ENCODE data around the gene NMT2.

The NMT2 gene

GRCh38 chr10:15141136-15142054 lies 27.1 kb downstream of the NMT2 start:
- DNase-seq (ENCODE audit: low read depth): no peak

DNA sequence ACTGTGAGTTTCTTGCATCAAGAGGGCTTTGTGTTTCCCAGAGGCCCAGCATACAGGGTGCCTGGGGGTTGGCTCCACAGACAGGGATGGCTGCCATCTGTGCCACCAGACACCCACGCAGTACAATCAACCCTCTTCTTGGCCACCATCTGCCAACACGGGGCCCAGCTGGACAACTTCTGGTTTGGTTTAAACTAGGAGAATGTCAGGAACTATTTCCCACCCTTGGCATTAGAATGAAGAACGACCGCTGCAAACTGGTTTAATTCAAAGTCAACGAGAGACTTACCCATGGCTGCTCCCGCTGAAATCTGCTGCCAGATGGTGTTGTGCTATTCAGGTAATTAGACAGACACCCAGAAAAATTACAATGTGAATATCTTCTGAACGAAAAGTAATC lies 27.8 kb downstream of the NMT2 start:
- DNase-seq (ENCODE audit: low read depth): no peak

- no peak for DNase-seq (ENCODE audit: low read depth)
Observed at GRCh38 chr10:15137636-15138035, 30.9 kb downstream of the NMT2 start.

DNA sequence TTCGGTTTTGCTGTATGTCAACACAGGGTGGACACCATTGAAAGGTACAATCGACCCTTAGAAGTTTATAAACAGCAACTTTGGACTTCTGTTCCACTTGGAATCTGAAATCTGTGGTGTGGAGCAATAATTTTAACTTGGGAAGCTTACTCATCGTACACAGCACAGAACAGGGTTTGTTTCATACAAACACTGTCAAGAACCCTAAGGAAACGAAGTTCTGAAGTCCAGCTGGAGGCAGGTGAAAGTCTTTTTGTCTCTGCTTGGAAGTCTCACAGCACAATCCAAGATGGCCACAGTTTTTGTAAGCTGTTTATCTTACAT lies 31.5 kb downstream of the NMT2 start:
- no peak for DNase-seq (ENCODE audit: low read depth)

- DNase-seq (ENCODE audit: low read depth): no peak
Observed at GRCh38 chr10:15136129-15137035, 32.1 kb downstream of the NMT2 start.

DNA sequence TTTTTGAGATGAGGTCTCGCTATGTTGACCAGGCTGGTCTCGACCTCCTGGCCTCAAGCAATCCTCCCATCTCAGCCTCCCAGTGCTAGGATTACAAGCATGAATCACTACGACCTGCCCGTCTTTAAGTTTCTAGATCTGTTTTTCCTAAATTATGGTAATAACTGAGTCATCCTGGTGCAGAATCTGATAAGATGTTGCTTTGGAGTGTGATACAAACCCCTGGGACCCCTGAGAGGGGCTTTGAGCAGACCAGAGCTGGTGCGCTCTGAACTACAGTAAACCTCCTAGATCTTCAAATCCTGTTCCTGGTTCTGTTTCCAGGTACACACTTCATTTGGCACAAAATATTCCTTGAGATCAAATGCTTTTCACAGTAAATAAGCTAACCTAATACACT lies 37.2 kb downstream of the NMT2 start:
- no peak for DNase-seq (ENCODE audit: low read depth)

GRCh38 chr10:15124908-15125307 lies 43.6 kb downstream of the NMT2 start:
- DNase-seq (ENCODE audit: low read depth): no peak

- DNase-seq (ENCODE audit: low read depth): no peak
Observed at GRCh38 chr10:15124190-15124589, 44.3 kb downstream of the NMT2 start.

DNA sequence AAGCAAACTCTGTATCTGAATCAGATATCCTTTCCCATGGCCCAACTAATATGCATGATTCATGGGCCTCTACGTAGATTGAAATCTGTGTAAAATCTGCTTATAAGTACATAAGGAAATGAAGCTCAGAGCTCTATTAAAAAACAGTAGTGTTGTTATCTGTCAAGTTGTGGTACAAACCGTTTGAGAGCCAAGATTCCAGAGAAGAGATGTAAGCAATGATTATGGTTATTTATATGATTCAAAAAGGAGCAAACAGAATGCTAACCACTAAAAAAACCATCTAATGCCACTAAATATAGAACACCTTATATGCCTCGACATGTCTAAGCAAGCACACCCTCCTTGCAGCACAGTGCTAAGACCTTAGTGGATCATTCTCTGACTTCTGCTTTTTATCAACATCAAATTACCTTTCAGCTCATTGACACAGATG lies 44.7 kb downstream of the NMT2 start:
- no peak for DNase-seq (ENCODE audit: low read depth)

GRCh38 chr10:15122477-15123030 lies 45.9 kb downstream of the NMT2 start:
- no peak for DNase-seq (ENCODE audit: low read depth)

GRCh38 chr10:15121707-15122106 lies 46.8 kb downstream of the NMT2 start:
- no peak for DNase-seq (ENCODE audit: low read depth)

- no peak for DNase-seq (ENCODE audit: low read depth)
Observed at GRCh38 chr10:15120523-15120922, 48.0 kb downstream of the NMT2 start.

DNA sequence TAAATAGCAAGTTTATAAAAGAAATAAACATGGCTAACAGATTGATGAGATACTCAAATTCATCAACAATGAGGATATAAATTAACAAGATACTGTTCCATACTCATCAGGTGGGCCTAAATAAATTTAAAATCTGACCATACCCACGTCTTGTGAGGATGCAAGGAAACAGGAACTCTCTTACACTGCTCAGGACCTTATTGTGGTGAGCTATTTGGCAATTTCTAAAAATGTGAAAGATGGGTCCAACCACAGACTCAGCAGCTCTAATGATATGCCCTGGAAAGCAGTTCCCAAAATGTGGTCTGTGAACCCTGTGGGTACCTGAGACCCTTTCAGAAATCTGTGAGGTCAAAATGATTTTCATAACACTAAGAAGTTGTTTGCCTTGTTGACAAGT lies 49.9 kb downstream of the NMT2 start:
- DNase-seq (ENCODE audit: low read depth): no peak

DNA sequence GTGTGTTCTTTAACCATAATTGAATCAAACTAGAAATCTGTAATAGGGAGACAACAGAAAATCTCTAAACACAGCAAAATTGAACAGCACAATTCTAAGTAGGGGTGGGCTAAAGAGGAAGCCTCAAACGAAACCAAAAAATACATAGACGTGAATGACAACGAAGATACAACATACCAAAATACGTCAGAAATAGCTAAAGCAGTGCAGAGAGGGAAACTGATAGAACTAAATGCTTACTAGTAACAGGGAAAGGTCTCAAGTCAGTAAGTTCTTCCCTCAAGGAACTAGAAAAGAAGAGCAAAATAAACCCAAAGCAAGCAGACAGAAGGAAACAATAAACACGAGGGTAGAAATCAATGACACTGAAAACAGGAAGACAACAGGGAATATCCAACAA lies 52.3 kb downstream of the NMT2 start:
- DNase-seq (ENCODE audit: low read depth): no peak

GRCh38 chr10:15113766-15114165 lies 54.7 kb downstream of the NMT2 start:
- no peak for DNase-seq (ENCODE audit: low read depth)

DNA sequence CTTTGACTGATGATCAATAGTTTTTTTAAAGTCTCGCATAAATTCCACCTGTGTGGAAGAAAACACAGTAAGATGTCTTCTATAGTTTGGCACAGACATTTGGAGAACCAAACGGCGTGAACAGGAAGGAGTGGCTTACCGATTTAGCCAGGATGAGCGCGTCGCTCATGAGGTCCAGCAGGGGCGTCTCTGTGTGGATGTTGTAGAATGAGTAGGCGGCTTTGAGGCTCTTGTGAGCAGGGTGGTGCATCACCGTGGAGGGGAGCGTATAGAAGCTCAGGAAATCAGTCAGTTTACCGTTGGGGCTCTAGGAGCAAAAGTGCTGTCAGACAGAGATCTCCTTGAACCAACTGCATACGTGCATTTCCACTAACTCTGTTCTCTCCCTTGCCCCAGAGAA lies 55.8 kb downstream of the NMT2 start:
- no peak for DNase-seq (ENCODE audit: low read depth)

DNA sequence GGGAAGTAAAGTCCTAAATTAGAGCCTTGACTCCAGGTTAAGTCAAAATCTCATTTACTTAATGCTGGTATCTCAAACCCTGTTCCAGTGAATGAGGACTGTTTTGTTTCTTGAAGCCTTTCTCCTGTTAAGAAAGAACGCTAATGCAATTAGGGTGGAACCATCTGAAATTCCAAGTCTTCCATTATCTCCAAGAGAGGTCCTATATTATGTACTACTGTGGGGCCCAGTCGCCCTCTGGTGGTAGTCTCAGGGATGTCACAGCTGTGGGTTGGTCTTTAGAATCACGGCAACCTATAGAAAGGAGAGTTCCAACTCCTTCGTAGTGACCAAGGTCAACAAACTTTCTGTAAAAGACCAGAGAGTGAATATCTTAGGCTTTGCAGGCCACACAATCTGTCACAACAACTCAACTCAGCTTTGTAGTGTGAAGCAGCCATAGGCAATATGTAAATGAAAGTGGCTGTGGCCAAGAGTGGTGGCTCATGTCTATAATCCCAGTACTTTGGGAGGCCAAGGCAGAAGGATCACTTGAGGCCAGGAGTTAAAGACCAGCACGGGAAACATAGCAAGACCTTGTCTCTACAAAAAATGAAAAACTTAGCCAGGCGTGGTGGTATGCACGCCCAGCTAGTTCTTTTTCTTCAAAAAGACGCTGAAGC lies 62.0 kb downstream of the NMT2 start:
- peak; percentile 52 for DNase-seq (ENCODE audit: low read depth)

GRCh38 chr10:15103513-15103912 lies 65.0 kb downstream of the NMT2 start:
- no peak for DNase-seq (ENCODE audit: low read depth)

- DNase-seq (ENCODE audit: low read depth): no peak
Observed at GRCh38 chr10:15099886-15100285, 68.6 kb downstream of the NMT2 start.

GRCh38 chr10:15097011-15097812 lies 71.3 kb downstream of the NMT2 start, which contains the start of gene RPP38:
RPP38 (plus strand) TSS chr10:15097355; CDS start chr10:15103315, 5,960 bp downstream.
- peak; percentile 93 for DNase-seq (ENCODE audit: low read depth)

- no peak for DNase-seq (ENCODE audit: low read depth)
Observed at GRCh38 chr10:15096661-15097010, 71.9 kb downstream of the NMT2 start.

Data from stimulated activated CD8-positive, alpha-beta memory T cell treated with anti-CD3 and anti-CD28 coated beads, Interleukin-15, amount 100 ng/mL, for 1 hour (primary cell).